Measurements from ENCODE around the gene SMC1B.
"Not testable (repeated sequence)": the region's sequence is repeated elsewhere in the genome, so short reads cannot be mapped to it uniquely, and the experiment has no call there.

The SMC1B gene

GRCh38 chr22:45445031-45445710, 31.8 kb upstream of the SMC1B start:
- DNase-seq: no peak

- no peak for DNase-seq
These were observed 30.8 kb upstream of the SMC1B start for GRCh38 chr22:45444168-45444567.

- DNase-seq: no peak
These were observed 28.7 kb upstream of the SMC1B start for GRCh38 chr22:45442116-45442515.

- peak; percentile 73 for DNase-seq
These were observed 27.7 kb upstream of the SMC1B start for GRCh38 chr22:45441138-45441537.

- DNase-seq: not testable (repeated sequence)
These were observed 27.3 kb upstream of the SMC1B start for GRCh38 chr22:45440688-45441087.

- no peak for DNase-seq
These were observed 24.9 kb upstream of the SMC1B start for GRCh38 chr22:45438336-45438735.

- not testable (repeated sequence) for DNase-seq
These were observed 23.6 kb upstream of the SMC1B start for GRCh38 chr22:45436871-45437517.

GRCh38 chr22:45435544-45436139, 22.2 kb upstream of the SMC1B start:
- peak; percentile 84 for DNase-seq

- DNase-seq: no peak
These were observed 21.6 kb upstream of the SMC1B start for GRCh38 chr22:45434981-45435380.

- DNase-seq: no peak
These were observed 17.5 kb upstream of the SMC1B start for GRCh38 chr22:45430871-45431270.

- no peak for DNase-seq
These were observed 16.8 kb upstream of the SMC1B start for GRCh38 chr22:45429981-45430775.

GRCh38 chr22:45429424-45429823, 16.0 kb upstream of the SMC1B start:
- no peak for DNase-seq

GRCh38 chr22:45428391-45429385, 15.3 kb upstream of the SMC1B start:
- DNase-seq: no peak

- DNase-seq: no peak
These were observed 13.7 kb upstream of the SMC1B start for GRCh38 chr22:45427114-45427513.

GRCh38 chr22:45426387-45426786, 13.0 kb upstream of the SMC1B start:
- DNase-seq: no peak

GRCh38 chr22:45425531-45426265, 12.3 kb upstream of the SMC1B start:
- DNase-seq: no peak

GRCh38 chr22:45425101-45425500, 11.7 kb upstream of the SMC1B start:
- DNase-seq: no peak

- DNase-seq: no peak
These were observed 10.9 kb upstream of the SMC1B start for GRCh38 chr22:45424241-45424731.

- no peak for DNase-seq
These were observed 10.1 kb upstream of the SMC1B start for GRCh38 chr22:45423524-45423923.

GRCh38 chr22:45422237-45422983, 9.0 kb upstream of the SMC1B start:
- no peak for DNase-seq
